Calu3 (cell line): ENCODE data around the gene EHMT1. TPM values are rescaled to one million over a fixed set of nuclear protein-coding genes. Genes with fewer than 3 reads are reported as not detected.
"Not testable (repeated sequence)": the region's sequence is repeated elsewhere in the genome, so short reads cannot be mapped to it uniquely, and the experiment has no call there.

Experiments used
- BruUV-seq: library from RNA; stranded (reverse); fragments of 400-500 nt; replicated peaks from 2 replicates; lab custom pipeline; 2021; lab: Mats Ljungman, UMichigan
- CTCF ChIA-PET: fragments of 300-600 bp; sonication (Branson Sonifier 250); formaldehyde crosslinking; loops from one replicate; lab custom pipeline; 2022; ENCODE audit warnings: antibody characterized with exemption; lab: Charles Lee
- DNase-seq: peaks from one replicate; pipeline ENCODE4 v3.0.0; 2022
- H3K27ac Mint-ChIP-seq: one replicate; pipeline ENCODE4 v1.8.0; 2022; ENCODE audit warnings: mixed read lengths; ENCODE audit not compliant: unreplicated experiment
- H3K27me3 Mint-ChIP-seq: one replicate; pipeline ENCODE4 v1.8.0; 2022; ENCODE audit warnings: mixed read lengths; ENCODE audit not compliant: unreplicated experiment
- H3K36me3 Mint-ChIP-seq: one replicate; pipeline ENCODE4 v1.8.0; 2022; ENCODE audit warnings: mild to moderate bottlenecking, moderate library complexity, mixed read lengths; ENCODE audit not compliant: insufficient read depth, unreplicated experiment
- H3K4me1 Mint-ChIP-seq: one replicate; pipeline ENCODE4 v1.8.0; 2022; ENCODE audit warnings: mild to moderate bottlenecking, low read depth, mixed read lengths; ENCODE audit not compliant: unreplicated experiment
- H3K4me3 Mint-ChIP-seq: one replicate; pipeline ENCODE4 v1.8.0; 2022; ENCODE audit warnings: mild to moderate bottlenecking, low read depth, moderate library complexity, mixed read lengths; ENCODE audit not compliant: unreplicated experiment
- H3K9me3 Mint-ChIP-seq: one replicate; pipeline ENCODE4 v1.8.0; 2022; ENCODE audit warnings: low read depth, mixed read lengths; ENCODE audit not compliant: unreplicated experiment
- CTCF ChIP-seq: fragments of 200-600 bp; IDR thresholded peaks from one replicate; pipeline ENCODE4 v1.8.0; 2022; ENCODE audit warnings: antibody characterized with exemption; ENCODE audit not compliant: unreplicated experiment
- intact Hi-C: fragments of 100-400 bp; cut with micrococcal nuclease; formaldehyde crosslinking; loops from one replicate; pipeline ENCODE4 v1.10.0; 2022; ENCODE audit not compliant: unreplicated experiment
- total RNA-seq: library from RNA; stranded (reverse); gene quantifications from 2 replicates; pipeline ENCODE4 v1.2.3, GENCODE V29; 2022

The EHMT1 gene
- total RNA-seq, 1 experiment from 2014 or later, result 56.0 TPM

- H3K9me3 Mint-ChIP-seq, result no peaks in the 10 kb centered on the region
- H3K27me3 Mint-ChIP-seq, result no peaks in the 10 kb centered on the region
- no peak for DNase-seq
- intact Hi-C loops, result no loop called here
- H3K36me3 Mint-ChIP-seq, result peaks cover 21% of the 10 kb centered on the region
- H3K4me3 Mint-ChIP-seq, result no peak overlapping the region
- no peak overlapping the region for H3K27ac Mint-ChIP-seq
- CTCF ChIA-PET, result no interaction called here
- BruUV-seq, result no TSS peak
- TF ChIP-seq CTCF, result no peak
- no peaks in the 10 kb centered on the region for H3K4me1 Mint-ChIP-seq
Observed at GRCh38 chr9:137778336-137778735, 159.5 kb downstream of the EHMT1 start.

GRCh38 chr9:137778914-137779313 is 160.1 kb downstream of the EHMT1 start:
- intact Hi-C loops, result no loop called here
- no peak overlapping the region for H3K27ac Mint-ChIP-seq
- H3K4me3 Mint-ChIP-seq, result no peak overlapping the region
- peaks cover 21% of the 10 kb centered on the region for H3K36me3 Mint-ChIP-seq
- H3K9me3 Mint-ChIP-seq, result no peaks in the 10 kb centered on the region
- no peaks in the 10 kb centered on the region for H3K4me1 Mint-ChIP-seq
- no peaks in the 10 kb centered on the region for H3K27me3 Mint-ChIP-seq
- no peak for DNase-seq
- no TSS peak for BruUV-seq
- CTCF ChIA-PET, result no interaction called here
- no peak for TF ChIP-seq CTCF

GRCh38 chr9:137780031-137780430 is 161.2 kb downstream of the EHMT1 start:
- H3K27ac Mint-ChIP-seq, BruUV-seq, intact Hi-C loops, H3K9me3 Mint-ChIP-seq, H3K4me1 Mint-ChIP-seq, DNase-seq, H3K27me3 Mint-ChIP-seq, H3K4me3 Mint-ChIP-seq, CTCF ChIA-PET: not testable (repeated sequence)
- peaks cover 25% of the 10 kb centered on the region for H3K36me3 Mint-ChIP-seq

- TF ChIP-seq CTCF, result no peak
- no TSS peak for BruUV-seq
- no peaks in the 10 kb centered on the region for H3K9me3 Mint-ChIP-seq
- H3K36me3 Mint-ChIP-seq, result peaks cover 28% of the 10 kb centered on the region
- H3K27ac Mint-ChIP-seq, result no peak overlapping the region
- H3K27me3 Mint-ChIP-seq, result no peaks in the 10 kb centered on the region
- no peaks in the 10 kb centered on the region for H3K4me1 Mint-ChIP-seq
- no peak overlapping the region for H3K4me3 Mint-ChIP-seq
- CTCF ChIA-PET, result interaction anchor here (0.6 kb wide), 1 partner anchor 32 kb away, joined by 3 read pairs; no protein-coding TSS in a partner anchor
- intact Hi-C loops, result no loop called here
- DNase-seq, result no peak
Observed at GRCh38 chr9:137781906-137782585, 163.2 kb downstream of the EHMT1 start.

DNA sequence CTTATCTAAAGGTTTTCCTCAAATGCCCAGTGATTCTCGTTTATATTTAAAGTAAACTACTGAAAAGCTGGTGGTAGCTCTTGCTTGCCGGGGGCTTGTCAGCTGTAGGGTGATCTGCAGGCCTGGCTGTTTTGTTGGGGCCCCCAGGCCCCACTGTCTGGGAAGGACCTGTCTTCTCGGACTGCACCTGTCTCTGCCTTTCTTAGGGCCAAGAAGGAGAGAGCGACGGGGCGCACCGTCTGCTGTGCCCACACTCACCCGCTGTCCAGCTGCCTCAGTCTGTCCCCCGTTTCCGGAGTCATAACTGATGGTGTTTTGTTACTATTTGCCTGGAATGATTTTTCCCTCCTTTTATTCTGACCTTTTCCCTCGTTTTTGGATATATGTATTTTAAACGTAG is 164.7 kb downstream of the EHMT1 start:
- no TSS peak for BruUV-seq
- DNase-seq, result no peak
- intact Hi-C loops, result no loop called here
- CTCF ChIA-PET, result no interaction called here
- no peak for TF ChIP-seq CTCF
- Mint-ChIP-seq H3K4me1 (peaks cover 7% of the 10 kb centered on the region), H3K27ac (no peak overlapping the region), H3K4me3 (no peak overlapping the region), H3K9me3 (no peaks in the 10 kb centered on the region), H3K36me3 (peaks cover 24% of the 10 kb centered on the region), H3K27me3 (no peaks in the 10 kb centered on the region)
